Bone marrow (tissue), 2 donors: Measurements from ENCODE around the gene LAMA3.

ENCODE experiments used
- DNase-seq, 2 donors: peaks; one replicate each; lab custom pipeline; 2025; lab: John Stamatoyannopoulos, UW

The LAMA3 gene

DNA sequence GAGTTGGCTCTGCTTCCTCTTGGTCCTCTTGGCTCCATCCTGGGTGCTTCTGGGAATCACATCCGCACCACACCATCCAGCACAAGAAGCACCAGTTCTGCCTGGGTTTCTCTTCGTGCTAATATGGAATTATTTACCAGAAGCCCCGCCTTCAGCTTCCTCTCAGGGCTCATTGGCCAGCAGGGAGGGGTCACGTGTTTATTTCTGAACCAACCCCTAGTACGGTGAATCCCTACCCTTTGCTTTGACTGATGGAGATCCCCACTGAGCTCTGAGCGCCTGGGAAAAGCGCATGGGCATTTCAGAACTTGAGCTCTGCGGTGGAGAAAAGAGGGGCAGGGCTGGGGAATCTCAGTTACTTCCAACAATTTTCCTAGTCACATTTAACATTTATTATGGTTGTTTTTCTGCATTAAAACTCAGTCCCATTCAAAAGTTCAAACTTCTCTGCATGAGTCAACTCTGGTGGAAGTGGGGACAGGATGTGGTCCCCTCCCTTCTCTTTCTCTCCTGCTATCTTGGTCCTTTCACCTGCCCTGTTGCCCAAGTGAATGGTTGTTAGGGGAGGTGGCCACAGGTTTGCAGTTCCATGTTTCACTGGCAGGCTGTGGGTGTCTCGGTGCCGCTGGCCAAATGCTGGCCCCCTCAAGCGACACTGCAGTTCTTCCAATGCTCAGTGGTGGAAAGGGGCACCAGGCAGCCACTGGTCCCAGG lies 248.9 kb downstream of the LAMA3 start:
- no peak for DNase-seq

DNA sequence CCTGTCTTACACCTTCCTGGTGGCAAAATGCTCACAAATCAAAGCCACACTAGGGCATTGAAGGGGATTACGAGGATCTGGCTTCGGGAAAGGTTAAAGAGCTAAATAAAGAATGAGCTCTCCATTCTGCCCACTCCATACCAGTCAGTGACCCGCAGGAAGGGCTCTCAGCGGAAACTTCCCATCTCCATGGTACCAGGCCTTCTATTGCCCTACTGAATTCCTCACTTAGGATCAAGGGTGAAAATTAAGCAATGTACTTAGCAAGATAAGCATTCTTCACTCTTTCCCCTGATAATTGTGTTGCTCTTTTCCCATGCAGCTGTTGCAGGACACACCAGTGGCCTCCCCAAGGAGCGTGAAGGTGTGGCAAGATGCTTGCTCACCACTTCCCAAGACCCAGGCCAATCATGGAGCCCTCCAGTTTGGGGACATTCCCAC lies 249.7 kb downstream of the LAMA3 start:
- no peak for DNase-seq

DNA sequence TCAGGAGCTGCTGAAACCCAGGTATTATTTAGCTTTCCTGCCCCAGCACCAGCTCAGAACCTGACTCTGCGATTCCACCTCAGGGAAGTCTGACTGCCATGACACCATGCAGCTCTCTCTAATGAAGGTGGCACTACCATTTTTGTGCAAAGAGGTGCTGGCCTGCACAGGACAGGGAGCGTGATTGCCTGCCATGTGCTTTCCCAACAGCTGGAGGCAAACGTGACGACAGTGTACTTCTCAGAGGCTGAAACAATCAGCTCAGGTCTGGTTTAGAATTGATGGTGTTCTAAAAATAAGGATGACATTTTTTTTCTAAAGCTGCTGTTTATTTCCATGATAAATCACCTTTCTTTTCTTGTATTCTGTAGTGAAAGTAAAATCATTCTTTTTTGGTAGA lies 250.1 kb downstream of the LAMA3 start:
- DNase-seq: no peak

DNA sequence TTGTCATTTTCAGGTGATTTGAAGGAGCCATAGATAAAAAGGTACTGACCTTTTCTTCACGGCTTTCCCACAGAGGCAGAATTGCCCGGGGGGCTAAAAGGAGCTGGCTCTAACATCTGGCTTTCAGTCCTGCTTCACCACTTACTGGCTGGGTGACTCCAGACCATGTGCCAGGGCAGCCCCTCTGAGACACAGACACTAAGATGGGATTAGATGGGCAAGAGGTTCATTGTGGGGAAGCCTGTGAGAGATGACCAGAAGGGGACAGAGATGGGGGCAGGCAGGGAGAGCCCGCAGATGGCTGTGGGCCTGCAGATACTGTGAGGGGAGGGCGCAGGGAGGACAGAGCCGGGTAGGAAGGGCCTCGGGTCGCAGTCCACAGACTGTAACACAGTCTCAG lies 250.6 kb downstream of the LAMA3 start:
- no peak for DNase-seq

DNA sequence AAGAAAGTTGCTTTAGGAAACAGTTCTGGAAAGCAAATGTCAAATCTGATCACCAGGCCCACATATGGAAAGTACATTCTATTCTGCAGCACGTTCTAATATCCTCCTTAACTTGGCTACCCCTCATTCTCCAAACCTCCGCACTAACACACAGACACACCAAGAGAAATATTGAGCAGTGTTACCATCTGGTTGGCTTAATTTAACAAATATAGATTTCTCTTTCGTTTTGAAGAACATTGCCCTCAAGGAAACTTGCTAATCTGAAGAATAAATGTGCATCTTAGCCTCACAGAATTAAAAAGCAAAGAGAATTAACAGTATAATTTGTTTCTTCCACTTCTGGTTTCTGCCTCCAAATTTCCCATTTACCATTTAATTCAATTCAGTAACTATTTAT lies 252.5 kb downstream of the LAMA3 start:
- DNase-seq: no peak

DNA sequence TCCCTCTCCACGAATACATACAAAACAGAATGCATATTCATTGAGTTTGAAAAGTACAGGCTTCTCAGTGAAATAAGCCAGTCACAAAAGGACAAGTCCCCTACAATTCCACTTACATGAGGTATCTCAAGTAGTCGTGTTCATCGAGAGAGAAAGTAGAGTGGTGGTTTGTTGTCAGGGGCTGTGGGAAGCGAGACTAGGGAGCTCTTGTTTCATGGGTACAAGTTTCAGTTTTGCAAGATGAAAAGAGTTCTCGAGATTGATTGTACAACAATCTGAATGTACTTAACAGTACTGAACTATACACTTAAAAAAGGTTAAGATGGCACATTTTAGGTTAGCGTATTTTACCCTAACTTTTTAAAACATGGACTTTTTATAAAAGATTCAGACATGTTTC lies 253.9 kb downstream of the LAMA3 start:
- DNase-seq: no peak

DNA sequence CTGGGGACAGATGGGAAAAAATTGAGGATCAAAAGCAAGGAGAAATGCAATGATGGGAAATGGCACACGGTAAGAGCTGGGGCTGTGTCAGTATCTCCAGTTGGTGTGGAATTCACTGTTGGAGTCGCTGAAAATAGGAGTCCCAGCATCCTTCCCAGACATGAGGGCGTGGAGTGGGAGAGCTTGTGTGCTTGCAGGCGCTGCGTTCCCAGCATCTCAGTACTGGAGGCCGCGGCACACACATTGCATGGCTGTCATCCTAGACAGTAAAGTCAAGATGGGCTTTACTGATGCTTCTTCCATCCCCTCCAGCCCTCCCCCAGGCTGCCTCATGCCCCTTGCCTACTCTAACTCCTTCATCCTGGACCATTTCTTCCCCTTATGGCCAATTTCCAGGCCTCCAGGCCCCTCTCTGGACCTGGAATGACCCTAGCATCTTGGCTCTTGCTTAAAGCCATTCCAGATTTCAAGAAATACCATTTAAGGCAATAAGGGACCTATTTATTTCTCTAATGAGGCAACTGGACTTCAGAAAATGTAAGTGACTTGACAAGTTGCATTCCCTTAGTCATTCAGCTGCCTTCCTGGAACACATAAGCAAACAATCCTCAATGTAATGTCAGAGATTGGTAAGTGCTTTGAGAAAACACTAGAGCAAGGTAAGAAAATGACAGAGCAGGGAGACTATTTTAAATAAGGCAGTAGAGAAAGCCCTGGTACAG lies 254.8 kb downstream of the LAMA3 start:
- no peak for DNase-seq

DNA sequence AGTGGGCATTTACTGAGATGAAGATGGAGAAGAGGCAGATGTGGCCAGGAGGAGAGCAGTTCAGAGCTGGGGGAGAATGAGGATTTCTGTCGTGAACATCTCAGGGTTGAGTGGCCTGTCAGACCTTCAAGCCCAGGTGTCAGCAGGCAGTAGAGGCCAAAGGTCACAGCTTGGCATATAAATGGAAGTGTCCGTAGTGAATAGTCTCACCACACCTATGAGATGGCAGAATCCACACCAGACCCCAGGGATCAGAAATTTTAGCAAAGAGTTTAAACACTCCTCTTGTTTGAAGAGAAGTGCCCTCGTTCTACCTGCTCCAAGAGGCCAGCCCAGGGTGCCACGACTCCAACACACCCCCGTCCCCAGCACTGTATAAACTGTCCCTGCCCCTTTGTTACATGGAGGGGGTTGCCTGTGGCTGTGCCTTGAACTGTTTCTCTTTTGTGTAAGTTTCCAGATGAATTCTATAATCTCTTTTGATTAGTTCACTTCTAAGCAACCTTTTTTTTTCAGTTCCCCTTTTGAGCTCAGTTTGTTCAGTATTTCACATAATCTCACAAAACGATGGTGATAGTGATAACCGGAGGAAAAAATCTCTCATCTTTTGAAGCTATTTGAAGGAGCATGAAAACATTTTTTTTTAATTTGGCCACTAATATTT lies 256.3 kb downstream of the LAMA3 start:
- no peak for DNase-seq

DNA sequence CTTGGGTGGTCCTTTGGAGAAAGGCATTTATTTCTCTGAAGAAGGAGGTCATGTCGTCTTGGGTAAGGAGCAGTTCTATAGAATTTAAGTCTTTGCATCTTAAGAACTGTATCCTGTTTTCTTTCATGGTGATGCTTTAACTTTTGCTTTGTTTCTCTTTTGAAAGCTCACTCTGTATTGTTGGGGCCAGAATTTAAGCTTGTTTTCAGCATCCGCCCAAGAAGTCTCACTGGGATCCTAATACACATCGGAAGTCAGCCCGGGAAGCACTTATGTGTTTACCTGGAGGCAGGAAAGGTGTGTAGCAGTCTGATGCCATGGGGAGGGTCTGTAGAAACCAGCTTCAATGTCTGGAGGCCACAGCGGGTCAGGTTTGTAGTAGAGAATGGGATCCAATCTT lies 260.6 kb downstream of the LAMA3 start:
- DNase-seq: no peak

DNA sequence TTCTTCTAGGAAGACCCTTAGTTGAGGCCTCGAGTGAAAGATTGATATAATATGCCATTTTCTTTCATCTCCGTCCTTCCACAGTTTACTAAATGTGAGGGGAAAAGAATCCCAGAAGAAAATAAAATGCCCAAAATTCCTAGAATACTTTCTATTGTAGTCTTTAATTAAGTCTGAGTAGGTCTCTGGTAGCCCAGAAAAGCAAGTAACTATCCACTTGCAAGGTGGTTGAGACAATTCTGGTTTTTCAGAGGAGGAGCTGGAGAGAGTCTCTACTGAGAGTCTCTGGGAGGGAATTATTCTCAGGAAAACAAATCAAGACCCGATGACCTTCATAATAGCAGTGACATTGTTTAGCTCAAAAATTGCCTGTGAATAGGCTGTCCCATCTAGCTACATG lies 261.4 kb downstream of the LAMA3 start:
- DNase-seq: no peak

DNA sequence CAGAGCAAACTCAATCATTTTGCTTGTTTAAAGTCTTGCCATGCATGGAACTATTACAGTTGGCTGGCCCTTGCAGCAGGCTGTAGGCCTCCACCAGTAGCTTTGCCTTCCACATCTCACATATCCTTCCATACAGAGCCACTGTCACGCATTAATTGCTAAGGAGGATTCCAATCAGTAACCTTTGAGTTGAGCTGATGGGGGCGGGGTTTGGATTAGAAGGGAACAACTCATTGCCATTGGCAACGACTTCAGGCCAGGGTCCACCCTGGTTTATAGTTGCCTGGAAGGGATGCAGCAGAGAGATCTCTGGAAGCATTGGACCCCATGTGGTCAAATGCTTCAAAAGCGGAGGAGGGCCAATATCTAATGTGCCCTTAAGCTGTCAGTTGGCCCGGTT lies 262.0 kb downstream of the LAMA3 start:
- DNase-seq: no peak

DNA sequence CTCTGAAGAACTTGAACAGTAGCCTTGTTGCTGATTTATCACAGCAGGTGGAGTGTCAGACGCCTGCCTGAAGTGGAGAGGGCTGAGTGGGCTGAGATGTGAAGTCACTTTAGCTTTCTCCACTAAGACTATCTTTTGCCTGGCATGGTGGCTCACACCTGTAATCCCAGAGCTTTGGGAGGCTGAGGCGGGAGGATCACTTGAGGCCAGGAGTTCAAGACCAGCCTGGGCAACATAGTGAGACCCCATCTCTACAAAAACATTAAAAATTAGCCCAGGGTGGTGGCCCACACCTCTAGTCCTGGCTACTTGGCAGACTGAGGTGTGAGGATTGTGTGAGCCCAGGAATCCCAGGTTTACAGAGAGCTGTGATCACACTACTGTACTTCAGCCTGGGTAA lies 264.7 kb downstream of the LAMA3 start:
- no peak for DNase-seq

DNA sequence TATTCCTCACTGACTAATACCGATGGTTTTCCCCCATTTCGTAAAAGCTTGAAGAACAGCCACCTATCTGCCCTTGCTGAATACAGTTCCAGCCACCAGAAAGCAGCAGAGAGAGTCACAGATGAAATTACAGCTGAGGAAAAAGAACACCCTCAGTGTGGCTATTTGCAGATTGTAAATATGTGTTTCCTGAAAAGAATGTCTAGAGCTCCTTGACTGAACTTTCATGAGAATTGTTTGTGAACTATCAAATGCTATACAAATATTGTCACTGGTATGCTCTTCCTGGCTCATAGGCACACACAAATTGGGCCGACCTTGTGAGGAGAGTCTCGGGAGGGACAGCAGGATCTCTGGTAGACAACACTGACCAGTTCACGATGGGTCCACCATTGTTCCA lies 267.2 kb downstream of the LAMA3 start:
- no peak for DNase-seq

DNA sequence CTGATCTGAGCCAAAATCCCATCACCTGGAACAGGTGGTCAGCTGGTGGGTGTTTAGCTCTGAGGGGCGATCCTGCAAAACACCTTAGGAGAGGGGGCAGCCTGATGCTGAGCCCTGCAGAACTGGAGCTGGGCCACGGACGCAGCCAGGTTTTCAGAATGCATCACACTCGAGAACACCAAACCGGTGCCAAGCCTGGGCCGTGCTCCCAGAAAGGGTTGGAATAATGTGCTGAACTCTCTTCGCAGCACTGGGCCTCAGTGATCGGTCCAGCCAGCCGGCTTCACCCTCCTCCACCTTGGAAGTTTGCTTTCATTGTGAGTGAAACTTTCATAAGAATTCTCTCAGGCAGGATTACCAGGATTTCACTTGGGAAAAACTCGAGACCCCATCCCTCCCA lies 268.8 kb downstream of the LAMA3 start:
- no peak for DNase-seq

DNA sequence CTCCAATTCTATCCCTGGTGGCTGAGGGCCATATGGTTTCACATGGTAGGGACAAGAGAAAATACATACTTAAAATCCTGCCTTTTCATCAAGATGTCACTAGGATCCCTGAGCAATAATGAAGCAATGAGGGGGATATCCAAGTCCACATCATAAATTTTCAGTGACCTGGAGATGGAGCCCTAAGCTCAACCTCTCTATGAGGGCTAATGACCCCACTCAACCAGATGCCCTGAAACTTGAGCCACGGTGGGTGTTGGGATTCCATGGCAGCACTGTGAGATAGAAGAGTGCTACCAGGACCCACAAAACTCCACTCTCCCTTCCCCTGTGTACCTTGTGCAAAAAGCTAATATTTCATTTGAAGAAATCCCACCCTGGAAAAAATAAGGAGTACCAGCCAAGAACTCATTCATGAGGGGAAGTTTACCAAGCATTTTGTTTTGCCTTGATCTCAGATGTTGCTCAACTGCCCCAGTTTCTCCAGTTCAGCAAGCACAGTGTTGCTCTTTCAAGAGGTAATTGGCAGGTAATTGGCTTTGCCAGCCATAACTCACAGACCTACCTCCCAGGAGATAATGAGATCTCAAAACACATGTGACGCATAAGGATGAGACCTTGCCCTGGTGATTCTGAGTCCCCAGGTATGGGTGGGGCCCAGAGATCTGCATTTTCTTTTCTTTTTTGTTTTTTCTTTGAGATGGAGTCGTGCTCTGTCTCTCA lies 274.4 kb downstream of the LAMA3 start:
- DNase-seq: no peak

DNA sequence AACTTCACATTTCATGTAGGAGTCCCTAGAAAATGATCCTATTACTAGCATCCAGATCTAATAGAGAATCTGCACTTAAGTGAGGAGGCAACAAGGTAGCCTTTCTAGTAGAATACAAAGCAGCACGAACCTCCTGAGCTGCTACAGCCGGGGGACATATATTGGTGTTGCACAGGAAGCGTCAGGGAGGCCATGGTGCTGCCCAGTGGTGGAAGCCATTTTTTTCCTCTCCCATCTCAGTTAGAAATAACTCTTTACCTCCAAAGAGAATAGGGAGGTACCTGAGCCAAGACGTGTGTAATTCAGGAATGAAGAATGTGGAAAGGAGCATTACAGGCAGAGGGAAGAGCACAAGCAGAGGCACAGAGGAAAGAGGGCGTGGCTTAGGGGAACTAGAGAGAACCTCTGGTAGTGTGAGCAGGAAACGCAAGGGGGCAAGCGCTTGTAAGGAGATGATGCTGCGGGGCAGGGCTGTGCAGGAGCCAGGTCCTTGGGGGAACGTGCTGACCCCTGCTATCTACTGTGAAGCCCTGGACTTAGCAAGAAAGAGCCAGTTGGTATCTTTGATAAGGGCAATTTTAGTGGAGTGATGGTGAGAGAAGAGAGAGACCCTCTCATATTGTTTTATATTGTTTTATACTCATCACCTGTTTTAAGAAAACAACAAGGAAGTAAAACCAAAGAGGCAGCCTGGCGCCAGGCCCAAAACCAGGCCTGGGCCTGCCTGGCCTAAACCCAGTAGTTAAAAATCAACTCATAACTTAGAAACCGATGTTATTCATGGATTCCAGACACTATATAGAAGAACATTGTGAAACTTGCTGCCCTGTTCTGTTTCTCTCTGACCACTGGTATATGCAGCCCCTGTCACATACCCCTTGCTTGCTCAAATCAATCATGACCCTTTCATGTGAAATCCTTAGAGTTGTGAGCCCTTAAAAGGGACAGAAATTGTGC lies 275.3 kb downstream of the LAMA3 start:
- no peak for DNase-seq

DNA sequence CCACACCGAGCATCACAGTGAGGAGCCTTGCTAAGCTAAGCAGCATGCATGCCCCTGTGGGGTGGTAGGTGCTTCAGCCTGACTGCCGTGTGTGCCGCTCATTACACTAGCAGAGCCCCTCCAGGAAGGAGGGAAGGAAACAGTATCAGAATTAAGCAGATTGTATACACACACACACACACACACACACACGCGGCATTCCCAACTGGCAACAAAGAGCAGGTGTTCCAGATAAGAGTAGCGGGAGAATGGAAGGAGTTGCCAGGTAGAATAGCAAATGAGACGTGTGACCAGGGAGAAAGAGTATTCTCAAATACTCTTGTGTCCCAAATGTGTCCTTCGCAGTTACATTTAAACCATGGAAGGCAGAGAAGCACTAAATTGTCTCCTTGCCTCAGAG lies 277.7 kb downstream of the LAMA3 start:
- DNase-seq: no peak

DNA sequence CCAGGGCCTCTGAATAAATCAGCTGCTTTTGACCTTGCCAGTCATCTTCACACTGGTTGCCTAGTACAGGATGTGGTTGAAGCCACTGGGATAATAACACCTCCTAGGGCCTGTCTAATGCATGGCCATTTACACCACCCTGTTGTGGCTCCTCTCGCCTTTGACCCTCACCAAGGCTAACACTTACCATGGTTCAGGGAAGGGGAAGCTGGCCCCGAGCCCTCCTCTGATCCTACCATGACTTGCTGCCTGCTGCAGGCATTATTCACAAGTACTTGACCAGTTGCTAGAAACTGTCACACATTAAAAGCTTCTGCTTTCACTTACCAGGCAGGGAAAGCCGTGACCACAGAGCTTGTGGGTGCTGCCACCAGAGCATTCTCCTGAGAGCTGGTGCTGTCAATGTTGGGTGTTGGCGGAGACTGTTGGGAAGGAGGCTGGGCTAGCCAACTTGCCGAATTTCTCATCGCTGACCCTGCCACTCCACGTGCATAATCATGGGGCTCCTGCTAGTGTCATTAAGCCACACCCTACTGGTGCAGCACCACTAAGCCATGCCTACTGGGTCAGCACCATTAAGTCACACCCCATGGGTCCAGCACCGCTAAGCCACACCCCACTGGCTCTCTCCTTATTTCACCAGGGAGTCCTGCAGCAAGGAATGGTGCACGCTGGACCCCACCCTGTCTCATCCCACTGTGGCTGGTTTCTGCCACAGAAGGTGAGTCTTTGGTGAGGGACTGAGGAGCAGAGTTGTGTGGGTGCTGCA lies 278.3 kb downstream of the LAMA3 start:
- peak; percentile 12 to 13 for DNase-seq

DNA sequence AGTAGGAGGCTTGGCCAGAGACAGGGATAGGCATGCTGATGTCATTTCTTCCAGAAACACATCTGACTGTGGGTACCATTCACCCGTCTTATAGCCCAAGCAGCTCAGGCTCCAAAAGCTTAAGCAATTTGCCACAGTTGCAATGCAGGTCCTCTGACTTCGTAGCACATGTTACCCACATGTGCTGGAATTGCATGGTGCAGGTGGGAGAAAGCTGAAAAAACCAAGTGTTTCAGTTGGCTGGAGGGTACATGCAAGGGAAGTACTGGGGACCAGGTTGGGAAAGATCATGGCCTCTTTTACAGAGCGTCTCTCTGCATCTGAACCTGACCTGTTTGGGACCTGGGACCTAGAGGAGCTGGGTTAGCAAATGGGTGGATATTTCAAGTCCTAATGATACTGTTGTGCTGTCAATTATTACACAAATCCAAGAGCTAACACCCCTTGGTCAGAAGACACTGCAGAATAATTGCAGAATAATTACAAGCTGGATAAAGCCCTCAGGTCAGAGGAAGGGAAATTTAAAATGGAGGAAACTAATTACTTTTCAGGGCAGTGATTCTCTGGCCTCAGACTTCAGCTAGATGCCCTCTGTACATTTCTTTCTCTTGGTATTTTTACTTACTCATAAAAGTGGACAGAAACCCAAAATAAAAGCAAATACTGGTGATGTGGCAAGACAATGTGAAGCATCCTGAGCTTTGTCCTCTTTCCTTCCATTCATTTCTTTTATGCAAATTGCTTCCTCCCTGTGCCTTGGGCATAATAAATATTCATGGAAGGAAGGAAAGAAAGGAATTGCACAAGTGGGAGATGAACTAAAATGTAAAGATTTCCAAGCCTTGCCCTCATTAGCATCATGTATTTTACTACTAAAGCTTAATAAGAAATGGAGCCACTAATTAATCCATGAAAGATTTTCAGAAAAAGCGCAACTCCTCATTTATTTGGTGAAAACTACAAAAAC lies 279.7 kb downstream of the LAMA3 start:
- DNase-seq: no peak
